DMS 273 (cell line): ENCODE data around the gene ACTR2.
"Not testable (repeated sequence)": the region's sequence is repeated elsewhere in the genome, so short reads cannot be mapped to it uniquely, and the experiment has no call there.

Experiments
- DNase-seq: peaks from one replicate; lab custom pipeline; 2025; ENCODE audit not compliant: unreplicated experiment; lab: John Stamatoyannopoulos, UW

The ACTR2 gene

DNA sequence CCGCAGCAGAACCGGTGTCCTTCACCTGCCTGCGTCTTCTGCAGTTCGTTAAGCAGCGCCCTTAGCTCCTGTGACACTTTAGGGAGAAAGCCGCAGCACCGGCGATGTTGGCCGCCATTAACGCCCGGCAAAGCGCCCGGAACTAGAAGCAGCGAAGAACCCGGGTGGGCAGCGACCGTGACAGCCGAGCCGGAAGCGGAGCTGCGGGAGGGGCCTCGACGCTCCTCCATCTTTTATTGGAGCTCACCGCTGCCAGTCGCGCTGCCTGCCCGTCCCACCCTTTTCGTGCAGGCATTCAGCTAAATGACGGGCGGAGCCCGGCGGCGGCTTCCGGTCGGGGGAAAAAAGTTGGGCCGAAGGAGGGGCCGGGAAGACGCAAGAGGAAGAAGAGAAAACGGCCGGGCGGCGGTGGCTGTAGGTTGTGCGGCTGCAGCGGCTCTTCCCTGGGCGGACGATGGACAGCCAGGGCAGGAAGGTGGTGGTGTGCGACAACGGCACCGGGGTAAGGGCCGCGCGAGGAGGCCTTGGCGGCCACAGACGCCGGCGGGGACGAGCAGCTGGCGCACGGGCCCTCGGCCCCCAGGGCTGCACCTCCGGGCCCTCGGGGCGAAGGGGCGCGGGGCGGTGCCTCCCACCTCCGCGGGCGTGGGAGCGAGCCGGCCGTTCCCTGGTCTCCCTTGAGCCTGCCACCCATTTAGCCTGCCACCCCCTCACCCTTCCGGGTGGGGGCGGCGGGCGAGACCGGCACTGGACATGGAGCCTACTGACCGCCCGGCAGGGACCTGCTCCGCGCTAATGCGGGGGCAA, at the start of gene ACTR2:
Gene ACTR2 (plus strand): TSS at position 376 of the 807 bp plus-strand sequence. CDS start 79 bp downstream, at position 455.
- DNase-seq = peak; percentile 98

DNA sequence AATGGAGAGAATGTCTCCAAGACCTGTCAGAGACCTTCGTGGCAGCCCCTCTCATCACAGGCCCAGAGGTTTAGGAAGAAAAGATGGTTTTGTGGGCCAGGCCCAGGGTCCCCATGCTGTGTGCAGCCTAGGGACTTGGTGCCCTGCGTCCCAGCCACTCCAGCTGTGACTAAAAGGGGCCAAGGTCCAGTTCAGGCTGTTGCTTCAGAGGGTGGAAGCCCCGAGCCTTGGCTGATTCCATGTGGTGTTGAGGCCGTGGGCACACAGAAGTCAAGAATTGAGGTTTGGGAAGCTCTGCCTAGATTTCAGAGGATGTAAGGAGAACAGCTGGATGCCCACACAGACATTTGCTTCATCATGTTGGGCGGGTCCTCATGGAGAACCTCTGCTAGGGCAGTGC, 45.1 kb upstream of the ACTR2 start:
- DNase-seq = no peak

DNA sequence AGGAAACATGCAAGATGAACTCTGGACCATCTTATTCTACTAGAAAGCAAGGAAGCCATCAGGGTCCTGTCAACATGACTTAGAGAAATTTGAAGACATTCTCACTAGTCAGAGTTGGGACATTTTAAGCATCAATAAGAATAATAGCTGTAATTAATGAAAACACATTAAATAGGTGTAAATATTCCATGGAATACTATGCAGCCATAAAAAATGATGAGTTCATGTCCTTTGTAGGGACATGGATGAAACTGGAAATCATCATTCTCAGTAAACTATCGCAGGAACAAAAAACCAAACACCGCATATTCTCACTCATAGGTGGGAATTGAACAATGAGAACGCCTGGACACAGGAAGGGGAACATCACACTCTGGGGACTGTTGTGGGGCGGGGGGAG, 44.2 kb upstream of the ACTR2 start:
- DNase-seq = not testable (repeated sequence)

DNA sequence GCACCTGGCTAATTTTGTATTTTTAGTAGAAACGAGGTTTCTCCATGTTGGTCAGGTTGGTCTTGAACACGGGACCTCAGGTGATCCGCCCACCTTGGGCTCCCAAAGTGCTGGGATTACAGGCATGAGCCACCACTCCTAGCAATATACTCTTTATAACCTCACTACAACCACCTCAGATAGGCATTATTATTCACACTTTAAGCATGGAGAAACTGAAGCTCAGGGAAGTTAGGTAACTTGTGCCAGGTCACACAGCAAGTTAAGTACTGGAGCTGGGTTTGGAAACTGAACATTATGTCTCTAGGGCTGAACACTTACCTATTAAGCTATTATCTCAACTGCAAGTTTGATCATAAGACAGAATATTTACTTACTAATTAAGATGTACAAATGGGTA, 42.6 kb upstream of the ACTR2 start:
- DNase-seq = no peak

DNA sequence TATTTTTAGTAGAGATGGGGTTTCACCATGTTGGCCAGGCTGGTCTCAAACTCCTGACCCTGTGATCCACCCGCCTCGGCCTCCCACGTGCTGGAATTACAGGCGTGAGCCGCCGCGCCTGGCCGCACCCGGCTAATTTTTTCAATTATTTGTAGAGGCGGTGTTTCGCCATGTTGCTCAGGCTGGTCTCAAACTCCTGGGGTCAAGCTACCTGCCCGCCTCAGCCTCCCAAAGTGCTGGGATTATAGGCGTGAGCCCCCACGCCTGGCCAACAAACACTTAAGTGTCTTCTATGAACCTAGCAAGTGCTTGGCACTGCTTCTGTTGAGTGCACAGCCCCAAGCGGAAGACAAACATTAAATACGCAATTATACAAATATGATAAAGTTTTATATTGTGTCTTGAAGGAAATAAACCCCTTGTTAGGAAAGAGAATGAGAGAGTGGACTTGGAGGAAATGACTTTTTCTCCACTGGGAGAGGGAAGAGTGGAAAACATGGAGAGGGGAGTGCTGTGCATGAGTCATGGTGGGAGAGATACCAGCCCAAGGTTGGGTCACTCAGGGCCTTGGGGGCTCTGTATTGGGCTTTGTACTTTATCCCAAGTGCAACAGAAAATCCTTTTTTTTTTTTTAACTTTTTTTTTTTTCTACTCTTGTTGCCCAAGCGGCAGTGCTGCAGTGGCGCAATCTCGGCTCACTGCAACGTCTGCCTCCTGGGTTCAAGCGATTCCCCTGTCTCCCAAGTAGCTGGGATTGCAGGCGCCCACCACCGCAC, 41.4 kb upstream of the ACTR2 start:
- DNase-seq = no peak

DNA sequence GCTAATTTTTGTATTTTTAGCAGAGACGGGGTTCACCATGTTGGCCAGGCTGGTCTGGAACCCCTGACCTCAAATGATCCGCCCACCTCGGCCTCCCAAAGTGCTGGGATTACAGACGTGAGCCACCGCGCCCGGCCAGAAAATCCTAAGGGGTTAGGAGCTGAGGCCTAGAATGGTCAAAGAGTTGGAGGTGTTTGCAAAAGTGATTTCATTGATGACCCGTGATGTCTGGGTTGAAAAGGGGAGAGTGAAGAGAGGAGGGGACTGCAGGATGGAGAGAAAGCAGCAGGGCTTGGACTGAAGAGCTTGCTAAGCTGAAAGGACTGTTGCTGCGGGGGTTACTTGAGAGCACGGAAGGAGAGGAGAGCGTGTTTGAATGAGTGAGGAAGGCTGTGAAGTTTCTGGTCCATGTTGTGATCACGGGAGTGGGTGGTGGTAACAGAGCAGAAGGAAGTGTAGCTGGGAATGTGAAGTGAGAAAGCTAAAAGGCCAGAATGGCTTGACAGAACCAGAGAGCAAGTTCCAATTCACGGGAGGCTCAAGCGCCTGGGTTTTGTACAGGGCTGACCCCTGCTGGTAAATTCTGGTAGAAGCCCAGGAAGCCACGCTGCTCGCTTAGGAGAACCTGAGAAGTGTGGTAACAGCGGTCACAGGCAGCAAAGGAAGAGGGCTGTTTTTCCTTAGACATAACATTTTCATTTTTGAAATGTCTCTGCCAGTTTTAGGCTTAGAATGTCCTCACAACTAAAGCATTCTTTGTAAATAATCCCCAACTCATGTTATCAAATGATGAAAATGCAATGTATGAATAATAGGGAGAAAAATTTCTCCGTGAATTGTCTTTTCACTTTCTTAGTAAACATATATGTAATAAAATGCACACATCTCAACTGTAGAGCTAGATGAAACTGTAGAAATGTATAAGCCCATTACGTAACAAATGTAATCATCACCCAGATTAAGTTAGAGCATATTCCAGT, 40.5 kb upstream of the ACTR2 start:
- peak; percentile 89 for DNase-seq

DNA sequence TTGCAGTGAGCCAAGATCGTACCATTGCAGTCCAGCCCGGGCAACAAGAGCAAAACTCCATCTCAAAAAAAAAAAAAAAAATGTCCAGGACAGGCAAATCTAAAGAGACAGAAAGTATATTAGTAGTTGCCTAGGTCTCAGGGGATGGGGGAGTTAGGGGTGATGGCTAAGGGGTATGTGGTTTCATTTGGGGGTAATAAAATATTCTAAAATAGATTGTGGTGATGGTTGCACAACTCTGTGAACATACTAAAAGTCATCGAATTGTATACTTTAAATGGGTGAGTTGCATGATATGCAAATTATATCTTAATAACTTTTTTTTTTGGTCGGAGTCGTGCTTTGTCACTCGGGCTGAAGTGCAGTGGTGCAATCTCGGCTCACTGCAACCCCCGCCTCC, 34.2 kb upstream of the ACTR2 start:
- no peak for DNase-seq

DNA sequence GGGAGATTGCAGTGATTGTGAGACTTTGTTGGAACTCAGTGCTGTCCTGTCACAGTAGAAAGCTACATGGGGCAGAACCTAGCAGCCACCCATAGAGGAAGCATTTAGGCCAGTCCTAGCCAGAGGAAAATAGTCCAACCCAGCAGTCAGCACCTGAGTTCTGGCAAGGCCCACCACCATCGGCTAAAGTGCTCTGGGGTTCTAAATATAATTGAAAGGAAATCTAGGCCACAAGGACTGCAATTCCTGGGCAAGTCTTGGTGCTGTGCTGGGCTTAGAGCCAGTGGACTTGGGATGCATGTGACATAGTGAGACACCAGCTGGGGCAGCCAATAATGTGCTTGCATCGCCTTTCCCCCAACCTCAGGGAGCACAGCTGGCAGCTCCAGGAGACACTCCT, 28.9 kb upstream of the ACTR2 start:
- peak; percentile 35 for DNase-seq

DNA sequence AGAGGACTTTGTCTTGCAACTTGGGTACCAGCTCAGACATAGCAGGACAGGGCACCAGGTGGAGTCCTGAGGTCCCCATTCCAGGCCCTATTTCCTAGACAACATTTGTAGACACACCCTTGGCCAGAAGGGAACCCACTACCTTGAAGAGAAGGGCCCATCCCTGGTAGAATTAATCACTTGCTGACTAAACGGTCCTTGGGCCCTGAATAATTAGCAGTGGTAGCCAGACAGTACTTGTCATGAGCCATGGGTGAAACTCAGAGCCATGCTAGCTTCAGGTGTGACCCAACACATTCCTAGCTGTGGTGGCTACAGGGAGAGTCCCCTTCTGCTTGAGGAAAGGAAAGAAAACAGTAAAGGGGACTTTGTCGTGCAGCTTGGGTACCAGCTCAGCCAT, 28.5 kb upstream of the ACTR2 start:
- DNase-seq = no peak

DNA sequence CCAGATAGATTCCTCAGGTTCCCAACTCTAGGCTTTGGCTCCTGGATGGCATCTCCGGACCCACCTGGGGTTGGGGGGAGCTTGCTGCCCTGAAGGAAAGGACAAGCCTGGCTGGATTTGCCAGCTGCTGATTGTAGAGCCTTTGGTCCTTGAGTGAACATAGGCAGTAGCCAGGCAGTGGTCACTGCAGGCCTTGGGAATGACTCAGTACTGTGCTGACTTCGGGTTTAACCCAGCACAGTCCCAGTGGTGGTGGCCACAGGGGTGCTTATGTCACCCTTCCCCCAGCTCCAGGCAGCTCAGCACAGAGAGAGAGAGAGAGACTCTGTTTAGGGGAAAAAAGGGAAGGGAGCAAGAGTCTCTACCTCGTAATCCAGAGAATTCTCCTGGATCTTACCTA, 27.7 kb upstream of the ACTR2 start:
- DNase-seq = no peak

DNA sequence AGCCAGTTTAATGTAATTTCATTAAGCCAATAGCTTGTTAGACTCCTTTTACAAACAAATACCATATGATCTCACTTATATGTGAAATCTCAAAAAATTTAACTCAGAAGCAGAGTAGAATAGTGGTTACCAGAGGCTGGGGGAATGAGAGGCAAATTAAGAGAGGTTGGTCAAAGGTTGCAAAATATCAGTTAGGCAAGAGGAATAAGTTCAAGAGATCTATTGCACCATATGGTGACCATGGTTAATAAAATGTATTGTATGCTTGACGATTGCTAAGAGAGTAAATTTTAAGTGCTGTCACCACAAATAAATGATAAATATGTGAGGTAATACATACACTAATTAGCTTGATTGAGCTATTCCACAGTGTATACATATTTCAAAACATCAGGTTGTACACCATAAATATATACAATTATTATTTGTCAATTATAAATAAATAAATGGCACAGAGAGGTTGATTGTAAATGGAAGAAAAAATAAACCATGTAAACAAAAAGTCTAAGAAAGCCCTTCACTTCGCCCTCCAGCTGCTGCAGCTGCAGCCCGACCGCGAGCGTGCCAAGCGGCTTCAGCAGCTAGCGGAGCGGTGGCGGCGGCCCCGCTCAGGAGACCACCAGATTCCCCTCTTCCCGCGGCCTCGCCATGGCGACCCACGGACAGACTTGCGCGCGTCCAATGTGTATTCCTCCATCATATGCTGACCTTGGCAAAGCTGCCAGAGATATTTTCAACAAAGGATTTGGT, 23.0 kb upstream of the ACTR2 start:
- no peak for DNase-seq

DNA sequence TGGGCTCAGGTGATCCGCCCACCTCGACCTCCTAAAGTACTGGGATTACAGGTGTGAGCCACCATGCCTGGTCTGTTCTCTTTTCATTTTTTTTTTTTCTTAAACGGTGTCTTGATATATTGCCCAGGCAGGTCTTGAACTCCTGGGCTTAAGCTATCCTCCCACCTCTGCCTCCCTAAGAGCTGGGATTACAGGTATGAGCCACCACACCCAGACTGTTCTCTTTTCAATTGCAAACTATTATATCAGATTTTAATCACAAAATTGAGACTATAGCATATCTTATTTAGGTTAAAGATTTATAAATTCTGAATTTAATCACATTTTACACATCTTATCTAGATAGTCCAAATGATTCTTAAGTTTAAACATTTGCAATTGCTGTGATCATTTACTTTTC, 15.5 kb upstream of the ACTR2 start:
- DNase-seq = no peak

DNA sequence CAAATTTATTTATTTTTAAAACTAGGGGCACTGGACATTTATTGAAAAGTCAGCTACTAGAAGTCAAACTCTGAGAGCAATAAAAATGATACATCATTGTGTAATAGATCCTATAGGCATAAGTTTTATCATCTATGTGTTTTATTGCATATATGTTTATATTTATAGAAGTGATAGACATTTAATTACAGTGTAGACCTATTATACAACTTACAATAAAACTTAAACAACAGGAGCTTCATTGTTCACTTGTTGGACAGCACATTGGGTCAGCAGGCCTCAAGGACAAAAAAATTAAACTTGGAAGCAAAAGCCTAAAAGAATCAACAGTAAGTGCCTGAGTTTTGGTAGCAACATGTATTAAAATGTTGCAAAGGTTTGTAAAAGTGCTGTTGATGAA, 15.0 kb upstream of the ACTR2 start:
- no peak for DNase-seq

DNA sequence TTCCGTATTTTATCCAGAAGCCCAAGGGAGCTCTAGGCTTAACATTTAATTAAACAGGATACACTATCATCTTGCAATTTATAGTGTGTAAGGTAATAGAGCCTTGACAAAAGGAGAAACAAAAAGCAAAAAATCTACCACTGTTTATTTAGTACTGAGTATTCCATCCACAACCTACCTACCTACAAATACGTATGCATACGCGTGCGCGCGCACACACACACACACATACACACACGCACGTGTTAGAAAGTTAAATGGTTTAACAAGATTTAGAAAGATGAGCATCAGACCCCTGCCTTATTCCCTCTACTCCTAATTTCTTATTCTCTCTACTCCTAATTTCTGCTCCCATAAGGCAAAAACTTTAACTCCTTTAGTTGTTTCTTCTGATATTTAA, 14.6 kb upstream of the ACTR2 start:
- no peak for DNase-seq

DNA sequence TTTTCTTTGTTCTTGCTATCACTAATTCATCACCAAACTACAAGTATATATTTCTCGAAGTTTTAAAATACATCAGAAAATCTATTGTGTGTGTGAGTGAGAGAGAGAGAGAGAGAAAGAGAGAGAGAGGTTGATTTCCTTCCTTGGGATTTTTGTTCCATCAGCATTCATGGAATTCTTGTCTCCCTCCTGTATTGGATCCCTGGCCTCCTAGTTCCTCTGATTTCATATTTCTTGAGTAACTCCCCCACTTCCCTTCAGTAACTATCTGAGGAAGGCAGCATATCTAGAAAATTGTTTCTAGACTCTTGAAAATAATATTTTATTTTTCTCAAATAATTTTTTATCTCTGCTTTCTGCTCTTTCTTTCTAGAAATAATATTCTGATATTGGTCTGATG, 13.3 kb upstream of the ACTR2 start:
- no peak for DNase-seq

DNA sequence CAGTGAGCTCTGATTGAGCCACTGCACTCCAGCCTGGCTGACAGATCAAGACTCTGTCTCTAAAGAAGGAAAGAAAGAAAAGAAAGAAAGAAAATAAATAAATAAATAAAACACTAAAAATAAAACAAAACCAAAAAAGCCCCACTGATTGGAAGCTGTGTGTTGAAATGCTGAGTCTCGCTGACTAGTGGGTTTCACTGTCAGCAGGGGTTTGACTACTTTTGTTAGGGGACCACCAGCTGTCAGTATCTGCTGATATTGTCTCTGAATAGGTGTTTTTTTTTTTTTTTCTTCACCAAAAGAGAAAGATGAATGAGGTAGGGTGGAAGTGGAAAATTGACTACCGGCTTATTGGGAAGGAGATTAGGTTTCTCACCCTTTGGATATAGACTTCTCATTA, 12.8 kb upstream of the ACTR2 start:
- DNase-seq = no peak

DNA sequence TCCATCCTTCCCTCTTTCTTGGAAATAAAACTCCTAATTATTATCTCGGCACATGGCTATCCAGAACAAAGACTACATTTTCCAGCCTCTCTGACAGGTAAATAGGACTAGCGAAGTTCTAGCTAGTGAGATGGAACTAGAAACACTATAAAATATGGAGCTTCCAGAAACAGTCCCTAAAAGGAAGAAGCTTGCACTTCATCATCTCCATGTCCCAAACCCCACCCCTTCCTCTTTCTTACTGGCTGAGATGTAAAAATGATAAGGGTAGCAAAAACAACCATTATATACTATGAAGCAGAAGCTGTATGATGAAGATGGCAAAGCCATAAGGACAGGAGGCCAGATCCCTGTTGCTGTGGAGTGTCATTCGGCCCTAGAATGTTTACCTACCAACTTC, 11.7 kb upstream of the ACTR2 start:
- no peak for DNase-seq

DNA sequence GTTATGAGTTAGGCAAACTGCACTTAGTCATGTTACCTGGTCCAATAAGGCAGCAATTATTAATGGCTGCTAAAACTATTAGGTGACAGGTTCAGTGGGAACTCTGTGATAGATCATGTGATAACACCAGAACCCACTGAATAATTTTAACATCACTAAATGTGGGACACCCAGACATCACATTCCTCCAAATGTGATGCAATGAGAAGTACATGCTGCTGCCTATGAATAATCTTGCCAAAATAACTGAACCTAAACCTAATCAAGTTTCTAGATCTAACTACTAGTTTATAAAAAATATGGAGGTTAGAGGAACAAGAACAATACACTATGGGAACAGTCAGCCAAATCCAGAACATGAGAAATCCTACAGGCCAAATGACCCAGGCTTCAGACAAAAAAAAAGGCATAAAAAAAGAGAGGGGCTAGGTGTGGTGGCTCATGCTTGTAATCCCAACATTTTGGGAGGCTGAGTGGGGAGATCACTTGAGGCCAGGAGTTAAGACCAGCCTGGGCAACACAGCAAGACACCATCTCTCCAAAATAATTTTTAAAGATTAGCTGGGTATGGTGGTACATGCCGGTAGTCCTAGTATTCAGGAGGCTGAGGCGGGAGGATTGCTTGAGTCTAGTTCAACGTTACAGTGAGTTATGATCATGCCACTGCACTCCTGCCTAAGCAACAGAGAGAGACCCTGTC, 7.0 kb upstream of the ACTR2 start:
- DNase-seq = no peak

DNA sequence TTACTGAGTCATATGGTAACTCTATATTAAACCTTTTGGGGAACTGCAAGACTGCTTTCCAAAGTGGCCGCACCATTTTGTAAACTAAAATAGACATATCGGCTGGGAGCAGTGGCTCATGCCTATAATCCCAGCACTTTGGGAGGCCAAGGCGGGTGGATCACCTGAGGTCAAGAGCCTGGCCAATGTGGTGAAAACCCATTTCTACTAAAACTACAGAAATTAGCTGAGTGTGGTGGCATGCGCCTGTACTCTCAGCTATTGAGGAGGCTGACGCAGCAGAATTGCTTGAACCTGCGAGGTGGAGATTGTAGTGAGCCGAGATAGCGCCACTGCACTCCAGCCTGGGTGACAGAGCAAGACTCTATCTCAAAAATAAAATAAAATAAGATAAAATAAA, 6.4 kb upstream of the ACTR2 start:
- DNase-seq = not testable (repeated sequence)

DNA sequence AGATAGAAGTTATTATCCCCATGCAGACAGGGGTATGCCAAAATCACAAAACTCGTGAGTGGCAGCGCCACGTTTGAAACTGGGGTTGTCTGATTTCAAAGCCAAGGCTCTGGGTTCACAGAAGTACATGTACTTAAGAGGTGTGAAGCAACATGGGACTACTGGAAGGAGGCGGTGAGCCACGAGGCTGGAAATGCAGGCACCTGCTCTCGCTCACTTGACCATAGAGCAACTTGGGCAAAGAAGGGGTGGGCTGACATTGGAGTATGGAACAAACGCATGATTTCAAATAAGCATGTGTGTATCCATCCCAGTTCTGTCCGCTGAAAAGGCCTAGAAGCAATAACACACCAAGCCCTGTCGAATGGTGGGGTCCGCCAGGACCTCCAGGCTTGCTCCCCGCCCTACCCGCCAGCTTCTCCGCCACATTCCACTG, 593 bp upstream of the ACTR2 start:
- peak; percentile 60 for DNase-seq
